ENCODE data around the gene UGT1A10.

The UGT1A10 gene

GRCh38 chr2:233656443-233656842, 20.2 kb downstream of the UGT1A10 start:
- DNase-seq (ENCODE audit: insufficient read length, low spot score) (no peak), FAIRE-seq (no peak)
- no peak for TF ChIP-seq CTCF (IDR thresholded peaks at IDR 0.05; ENCODE audit: insufficient read depth, missing control alignments)

GRCh38 chr2:233658610-233659009, 22.4 kb downstream of the UGT1A10 start:
- FAIRE-seq (no peak), DNase-seq (ENCODE audit: insufficient read length, low spot score) (no peak)
- no peak for TF ChIP-seq CTCF (IDR thresholded peaks at IDR 0.05; ENCODE audit: insufficient read depth, missing control alignments)

- no peak for TF ChIP-seq CTCF (IDR thresholded peaks at IDR 0.05; ENCODE audit: insufficient read depth, missing control alignments)
- DNase-seq (ENCODE audit: insufficient read length, low spot score) (no peak), FAIRE-seq (no peak)
Observed at GRCh38 chr2:233663911-233664310, 27.7 kb downstream of the UGT1A10 start.

- DNase-seq (ENCODE audit: insufficient read length, low spot score) (no peak), FAIRE-seq (no peak)
- TF ChIP-seq CTCF (IDR thresholded peaks at IDR 0.05; ENCODE audit: insufficient read depth, missing control alignments), result no peak
Observed at GRCh38 chr2:233668605-233669260, 32.5 kb downstream of the UGT1A10 start.

- no peak for DNase-seq (ENCODE audit: insufficient read length, low spot score)
- TF ChIP-seq CTCF (IDR thresholded peaks at IDR 0.05; ENCODE audit: insufficient read depth, missing control alignments), result no peak
Observed at GRCh38 chr2:233671290-233672161, 35.3 kb downstream of the UGT1A10 start, which contains the start of gene UGT1A9. Gene UGT1A9 (plus strand): TSS chr2:233671898. CDS start chr2:233671935, 37 bp downstream.

GRCh38 chr2:233672886-233673285, 36.6 kb downstream of the UGT1A10 start:
- no peak for FAIRE-seq
- DNase-seq (ENCODE audit: insufficient read length, low spot score), result no peak
- TF ChIP-seq CTCF (IDR thresholded peaks at IDR 0.05; ENCODE audit: insufficient read depth, missing control alignments), result no peak

More at GRCh38 chr2:233671290-233672161, 35.3 kb downstream of the UGT1A10 start, which contains the start of gene UGT1A9:
- FAIRE-seq, result no peak
